HepG2 (cell line): ENCODE data around the gene IDUA. TPM values are rescaled to one million over a fixed set of nuclear protein-coding genes. Genes with fewer than 3 reads are reported as not detected.

Experiments
- AKNA ChIP-seq: sonication (generic); formaldehyde crosslinking; IDR thresholded peaks from 2 replicates; pipeline ENCODE4 v1.4.0; 2020; ENCODE audit warnings: missing genetic modification reagents, borderline replicate concordance
- BRCA1 ChIP-seq: sonication (generic); formaldehyde crosslinking; IDR thresholded peaks from 2 replicates; pipeline ENCODE4 v1.4.0; 2020; ENCODE audit warnings: missing genetic modification reagents
- CENPX ChIP-seq: sonication (generic); formaldehyde crosslinking; IDR thresholded peaks from 2 replicates; pipeline ENCODE4 v1.9.0; 2021; ENCODE audit warnings: mild to moderate bottlenecking, missing genetic modification reagents, moderate library complexity
- HOXA9 ChIP-seq: sonication (generic); formaldehyde crosslinking; IDR thresholded peaks from 2 replicates; pipeline ENCODE4 v1.8.1; 2022; ENCODE audit warnings: missing genetic modification reagents, mild to moderate bottlenecking, moderate library complexity, borderline replicate concordance
- SMAD3 ChIP-seq: sonication (generic); formaldehyde crosslinking; IDR thresholded peaks from 2 replicates; pipeline ENCODE4 v1.4.0; 2020; ENCODE audit warnings: missing genetic modification reagents
- UBTF ChIP-seq: sonication (generic); formaldehyde crosslinking; IDR thresholded peaks from 2 replicates; pipeline ENCODE4 v1.4.0; 2020; ENCODE audit warnings: mild to moderate bottlenecking, missing genetic modification reagents
- ZBTB8A ChIP-seq: sonication (generic); formaldehyde crosslinking; IDR thresholded peaks from 2 replicates; pipeline ENCODE4 v1.4.0; 2020; ENCODE audit warnings: mild to moderate bottlenecking, low read depth, missing genetic modification reagents, borderline replicate concordance
- ZNF33B ChIP-seq: sonication (generic); formaldehyde crosslinking; IDR thresholded peaks from 2 replicates; pipeline ENCODE4 v1.5.1; 2020; ENCODE audit warnings: mild to moderate bottlenecking, missing genetic modification reagents
- polyA plus RNA-seq, 8 experiments: library from polyadenylated mRNA; depleted of rRNA in 3 of 8; stranded (reverse) in 7 of 8; unstranded in 1 of 8; fragments of >200 nt; fragmentation: Illumina TruSeq in 4 of 8; extraction: Trizol in 4 of 8; gene quantifications; 2 replicates each; pipeline versions ENCODE4 v1.2.1 to v1.2.3, GENCODE V29; 2011 to 2016; ENCODE audit warnings: low read depth in 4 of 8, missing spikeins in 1 of 8, mixed read lengths in 1 of 8; ENCODE audit not compliant: insufficient read depth in 1 of 8
- total RNA-seq, 5 experiments: library from RNA; depleted of rRNA; stranded (reverse); fragments of >200 nt; fragmentation: Illumina TruSeq; extraction: Trizol; gene quantifications; 2 replicates each; pipeline ENCODE4 v1.2.3, GENCODE V29; 2016; ENCODE audit warnings: low read depth in 1 of 5
- TF ChIP-seq, protein P1 (sequence below): sonication (generic); formaldehyde crosslinking; IDR thresholded peaks from 2 replicates; pipeline ENCODE4 v1.4.0; 2020; ENCODE audit warnings: mild to moderate bottlenecking, missing genetic modification reagents, borderline replicate concordance
- TF ChIP-seq, protein P2 (sequence below), 2 experiments: IDR thresholded peaks; 2 replicates each; pipeline ENCODE4 v1.6.1; 2011 to 2012; ENCODE audit warnings: low read length in 2 of 2, borderline replicate concordance in 1 of 2, low read depth in 1 of 2, mild to moderate bottlenecking in 1 of 2, moderate library complexity in 1 of 2

Gene IDUA
- total and polyA plus RNA-seq, 2 of the 13 experiments (the other 11 are each of a cell fraction or from before 2014, with no cell fraction given), result 0.77 to 1.0 TPM

DNA sequence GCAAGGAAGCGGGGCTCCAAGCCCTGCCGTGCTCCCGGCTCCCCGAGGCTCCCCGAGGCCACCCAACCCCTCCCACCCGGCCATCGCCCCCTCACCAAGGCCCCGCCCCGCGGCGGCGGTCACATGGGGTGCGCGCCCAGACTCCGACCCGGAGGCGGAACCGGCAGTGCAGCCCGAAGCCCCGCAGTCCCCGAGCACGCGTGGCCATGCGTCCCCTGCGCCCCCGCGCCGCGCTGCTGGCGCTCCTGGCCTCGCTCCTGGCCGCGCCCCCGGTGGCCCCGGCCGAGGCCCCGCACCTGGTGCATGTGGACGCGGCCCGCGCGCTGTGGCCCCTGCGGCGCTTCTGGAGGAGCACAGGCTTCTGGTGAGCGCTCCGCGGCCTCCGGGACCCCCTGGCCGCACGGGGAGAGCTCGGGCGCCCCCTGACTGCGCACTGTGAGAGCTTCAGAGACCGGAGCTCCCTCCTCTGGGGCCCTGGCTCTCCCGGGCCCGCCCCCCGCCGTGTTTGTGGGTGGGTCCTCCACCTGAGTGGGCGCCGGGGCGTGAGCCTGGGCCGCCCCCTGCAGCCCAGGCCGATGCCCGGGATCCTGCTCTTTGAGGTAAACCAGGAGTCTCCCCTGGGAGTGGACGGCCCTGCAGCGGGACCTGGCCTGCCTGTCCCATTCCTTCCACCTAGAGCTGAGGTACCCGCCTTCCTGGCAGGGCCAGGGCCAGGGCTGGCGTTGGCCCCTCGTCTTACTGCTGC, at the start of gene IDUA (continued):
- TF ChIP-seq, protein P1, sequence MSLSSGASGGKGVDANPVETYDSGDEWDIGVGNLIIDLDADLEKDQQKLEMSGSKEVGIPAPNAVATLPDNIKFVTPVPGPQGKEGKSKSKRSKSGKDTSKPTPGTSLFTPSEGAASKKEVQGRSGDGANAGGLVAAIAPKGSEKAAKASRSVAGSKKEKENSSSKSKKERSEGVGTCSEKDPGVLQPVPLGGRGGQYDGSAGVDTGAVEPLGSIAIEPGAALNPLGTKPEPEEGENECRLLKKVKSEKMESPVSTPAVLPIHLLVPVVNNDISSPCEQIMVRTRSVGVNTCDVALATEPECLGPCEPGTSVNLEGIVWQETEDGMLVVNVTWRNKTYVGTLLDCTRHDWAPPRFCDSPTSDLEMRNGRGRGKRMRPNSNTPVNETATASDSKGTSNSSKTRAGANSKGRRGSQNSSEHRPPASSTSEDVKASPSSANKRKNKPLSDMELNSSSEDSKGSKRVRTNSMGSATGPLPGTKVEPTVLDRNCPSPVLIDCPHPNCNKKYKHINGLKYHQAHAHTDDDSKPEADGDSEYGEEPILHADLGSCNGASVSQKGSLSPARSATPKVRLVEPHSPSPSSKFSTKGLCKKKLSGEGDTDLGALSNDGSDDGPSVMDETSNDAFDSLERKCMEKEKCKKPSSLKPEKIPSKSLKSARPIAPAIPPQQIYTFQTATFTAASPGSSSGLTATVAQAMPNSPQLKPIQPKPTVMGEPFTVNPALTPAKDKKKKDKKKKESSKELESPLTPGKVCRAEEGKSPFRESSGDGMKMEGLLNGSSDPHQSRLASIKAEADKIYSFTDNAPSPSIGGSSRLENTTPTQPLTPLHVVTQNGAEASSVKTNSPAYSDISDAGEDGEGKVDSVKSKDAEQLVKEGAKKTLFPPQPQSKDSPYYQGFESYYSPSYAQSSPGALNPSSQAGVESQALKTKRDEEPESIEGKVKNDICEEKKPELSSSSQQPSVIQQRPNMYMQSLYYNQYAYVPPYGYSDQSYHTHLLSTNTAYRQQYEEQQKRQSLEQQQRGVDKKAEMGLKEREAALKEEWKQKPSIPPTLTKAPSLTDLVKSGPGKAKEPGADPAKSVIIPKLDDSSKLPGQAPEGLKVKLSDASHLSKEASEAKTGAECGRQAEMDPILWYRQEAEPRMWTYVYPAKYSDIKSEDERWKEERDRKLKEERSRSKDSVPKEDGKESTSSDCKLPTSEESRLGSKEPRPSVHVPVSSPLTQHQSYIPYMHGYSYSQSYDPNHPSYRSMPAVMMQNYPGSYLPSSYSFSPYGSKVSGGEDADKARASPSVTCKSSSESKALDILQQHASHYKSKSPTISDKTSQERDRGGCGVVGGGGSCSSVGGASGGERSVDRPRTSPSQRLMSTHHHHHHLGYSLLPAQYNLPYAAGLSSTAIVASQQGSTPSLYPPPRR (CRISPR knock-in tag), result 0 out of 2 replicates have a peak, but pooled peaks have one; percentile 8
- TF ChIP-seq SMAD3 (CRISPR knock-in tag) (no peak), ZNF33B (CRISPR knock-in tag) (no peak; the same call in 1 of the 2 replicates), UBTF (CRISPR knock-in tag) (peak; percentile 45), HOXA9 (no peak), ZBTB8A (CRISPR knock-in tag) (no peak), BRCA1 (CRISPR knock-in tag) (peak; percentile 74; the same call in 1 of the 2 replicates), AKNA (CRISPR knock-in tag) (0 out of 2 replicates have a peak, but pooled peaks have one; percentile 23), CENPX (no peak)
- TF ChIP-seq, protein P2, sequence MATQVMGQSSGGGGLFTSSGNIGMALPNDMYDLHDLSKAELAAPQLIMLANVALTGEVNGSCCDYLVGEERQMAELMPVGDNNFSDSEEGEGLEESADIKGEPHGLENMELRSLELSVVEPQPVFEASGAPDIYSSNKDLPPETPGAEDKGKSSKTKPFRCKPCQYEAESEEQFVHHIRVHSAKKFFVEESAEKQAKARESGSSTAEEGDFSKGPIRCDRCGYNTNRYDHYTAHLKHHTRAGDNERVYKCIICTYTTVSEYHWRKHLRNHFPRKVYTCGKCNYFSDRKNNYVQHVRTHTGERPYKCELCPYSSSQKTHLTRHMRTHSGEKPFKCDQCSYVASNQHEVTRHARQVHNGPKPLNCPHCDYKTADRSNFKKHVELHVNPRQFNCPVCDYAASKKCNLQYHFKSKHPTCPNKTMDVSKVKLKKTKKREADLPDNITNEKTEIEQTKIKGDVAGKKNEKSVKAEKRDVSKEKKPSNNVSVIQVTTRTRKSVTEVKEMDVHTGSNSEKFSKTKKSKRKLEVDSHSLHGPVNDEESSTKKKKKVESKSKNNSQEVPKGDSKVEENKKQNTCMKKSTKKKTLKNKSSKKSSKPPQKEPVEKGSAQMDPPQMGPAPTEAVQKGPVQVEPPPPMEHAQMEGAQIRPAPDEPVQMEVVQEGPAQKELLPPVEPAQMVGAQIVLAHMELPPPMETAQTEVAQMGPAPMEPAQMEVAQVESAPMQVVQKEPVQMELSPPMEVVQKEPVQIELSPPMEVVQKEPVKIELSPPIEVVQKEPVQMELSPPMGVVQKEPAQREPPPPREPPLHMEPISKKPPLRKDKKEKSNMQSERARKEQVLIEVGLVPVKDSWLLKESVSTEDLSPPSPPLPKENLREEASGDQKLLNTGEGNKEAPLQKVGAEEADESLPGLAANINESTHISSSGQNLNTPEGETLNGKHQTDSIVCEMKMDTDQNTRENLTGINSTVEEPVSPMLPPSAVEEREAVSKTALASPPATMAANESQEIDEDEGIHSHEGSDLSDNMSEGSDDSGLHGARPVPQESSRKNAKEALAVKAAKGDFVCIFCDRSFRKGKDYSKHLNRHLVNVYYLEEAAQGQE (IDR thresholded peaks at IDR 0.05; ENCODE audit: borderline replicate concordance in 1 of 2, low read depth in 1 of 2, low read length in 2 of 2), result no peak
